Mesodermal cell (in vitro differentiated cells): Measurements from ENCODE around the gene DHX35.

Source experiments
- H3K27ac ChIP-seq: 2 replicates; pipeline ENCODE4 v1.7.0; 2013; ENCODE audit warnings: mild to moderate bottlenecking, low read depth, low read length, moderate library complexity; ENCODE audit not compliant: severe bottlenecking
- H3K36me3 ChIP-seq: 2 replicates; pipeline ENCODE4 v1.7.1; 2013; ENCODE audit warnings: mild to moderate bottlenecking, low read length, moderate library complexity; ENCODE audit not compliant: control insufficient read depth, insufficient read depth
- H3K4me1 ChIP-seq: one replicate; pipeline ENCODE4 v1.7.1; 2013; ENCODE audit warnings: mild to moderate bottlenecking, low read length; ENCODE audit not compliant: insufficient read depth, control insufficient read depth, poor library complexity, severe bottlenecking
- H3K4me3 ChIP-seq: 2 replicates; pipeline ENCODE4 v1.7.0; 2013; ENCODE audit warnings: low read length, control low read depth, mild to moderate bottlenecking; ENCODE audit not compliant: insufficient read depth, poor library complexity, severe bottlenecking; ENCODE audit errors: extremely low read depth
- H3K9me3 ChIP-seq: 2 replicates; pipeline ENCODE4 v1.7.1; 2013; ENCODE audit warnings: mild to moderate bottlenecking, low read length, moderate library complexity; ENCODE audit not compliant: control insufficient read depth
- WGBS, 2 experiments: methylation state at CpG; one replicate each; pipeline ENCODE4 v1.1.5; 2013; ENCODE audit warnings: missing lambda C conversion rate in 2 of 2; ENCODE audit not compliant: insufficient coverage in 2 of 2; 5-methylcytosine and 5-hydroxymethylcytosine counted together

The DHX35 gene

GRCh38 chr20:39052676-39053075, 90.5 kb downstream of the DHX35 start:
- Histone ChIP-seq H3K36me3 (no peaks in the 10 kb centered on the region), H3K27ac (no peak overlapping the region), H3K4me3 (no peak overlapping the region), H3K4me1 (peaks cover 4% of the 10 kb centered on the region), H3K9me3 (no peaks in the 10 kb centered on the region)
- WGBS, 2 experiments: 97 to 100% methylated on average over 8 of the region's 8 CpGs

- no peaks in the 10 kb centered on the region for H3K4me1 ChIP-seq
- H3K4me3 ChIP-seq: no peak overlapping the region
- H3K36me3 ChIP-seq: no peaks in the 10 kb centered on the region
- no peaks in the 10 kb centered on the region for H3K9me3 ChIP-seq
- WGBS, 2 experiments: 85 to 89% methylated on average over 6 of the region's 7 CpGs
- H3K27ac ChIP-seq: no peak overlapping the region
Observed at GRCh38 chr20:39057143-39057542, 95.0 kb downstream of the DHX35 start.

- Histone ChIP-seq H3K27ac (no peak overlapping the region), H3K4me3 (no peak overlapping the region), H3K36me3 (no peaks in the 10 kb centered on the region), H3K9me3 (no peaks in the 10 kb centered on the region), H3K4me1 (no peaks in the 10 kb centered on the region)
- WGBS, 2 experiments: 86 to 90% methylated on average over 2 of the region's 4 CpGs
Observed at GRCh38 chr20:39057911-39058310, 95.8 kb downstream of the DHX35 start.

- no peak overlapping the region for H3K27ac ChIP-seq
- no peaks in the 10 kb centered on the region for H3K4me1 ChIP-seq
- H3K36me3 ChIP-seq: no peaks in the 10 kb centered on the region
- H3K9me3 ChIP-seq: no peaks in the 10 kb centered on the region
- H3K4me3 ChIP-seq: no peak overlapping the region
- WGBS, 2 experiments: 96 to 97% methylated on average over 6 to 8 of the region's 9 CpGs
Observed at GRCh38 chr20:39059036-39059435, 96.9 kb downstream of the DHX35 start.

DNA sequence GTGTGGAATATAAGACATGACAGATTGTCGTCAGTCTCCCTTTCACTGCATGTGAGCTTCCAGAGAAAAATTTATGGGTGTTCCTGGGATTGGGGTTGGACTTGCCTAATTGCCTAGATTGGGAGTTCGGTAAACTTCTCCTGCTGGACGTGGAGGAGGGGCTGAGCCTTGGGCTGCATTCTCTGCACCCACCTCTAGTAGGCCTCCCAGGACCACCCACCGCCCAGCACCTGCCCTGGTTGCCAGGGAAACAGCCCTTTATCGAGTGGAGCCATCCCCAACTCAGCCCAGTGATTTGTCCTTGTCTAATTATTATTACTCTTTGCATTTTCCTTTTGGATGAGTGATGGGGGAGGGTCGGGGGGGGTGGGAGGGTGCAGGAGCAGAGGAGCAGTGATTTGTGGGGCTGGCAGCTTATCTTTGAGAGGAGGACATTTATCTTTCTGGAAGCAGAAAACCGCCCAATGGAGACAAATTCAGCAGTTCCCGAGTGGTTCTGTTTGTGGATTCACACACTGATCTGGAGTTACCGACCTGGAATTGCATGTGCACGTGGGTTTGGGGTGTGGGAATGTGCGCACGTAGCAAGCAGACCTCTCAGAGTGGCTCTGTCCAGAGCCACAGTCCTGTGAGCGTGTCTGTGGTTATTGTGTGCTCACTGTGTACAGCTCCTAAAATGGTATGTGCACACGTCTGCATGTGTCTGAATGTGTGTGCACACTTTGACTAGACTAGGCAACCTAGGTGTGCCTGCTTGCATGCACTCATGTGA, 104.5 kb downstream of the DHX35 start:
- H3K9me3 ChIP-seq: peaks cover 9% of the 10 kb centered on the region
- no peak overlapping the region for H3K4me3 ChIP-seq
- no peak overlapping the region for H3K27ac ChIP-seq
- no peaks in the 10 kb centered on the region for H3K36me3 ChIP-seq
- 70 to 72% methylated on average over 10 to 11 of the region's 14 CpGs for WGBS, 2 experiments
- H3K4me1 ChIP-seq: no peaks in the 10 kb centered on the region

GRCh38 chr20:39067526-39068216, 105.5 kb downstream of the DHX35 start:
- peaks cover 9% of the 10 kb centered on the region for H3K9me3 ChIP-seq
- H3K27ac ChIP-seq: no peak overlapping the region
- no peak overlapping the region for H3K4me3 ChIP-seq
- 82 to 93% methylated on average over 2 to 3 of the region's 5 CpGs for WGBS, 2 experiments
- no peaks in the 10 kb centered on the region for H3K4me1 ChIP-seq
- no peaks in the 10 kb centered on the region for H3K36me3 ChIP-seq

DNA sequence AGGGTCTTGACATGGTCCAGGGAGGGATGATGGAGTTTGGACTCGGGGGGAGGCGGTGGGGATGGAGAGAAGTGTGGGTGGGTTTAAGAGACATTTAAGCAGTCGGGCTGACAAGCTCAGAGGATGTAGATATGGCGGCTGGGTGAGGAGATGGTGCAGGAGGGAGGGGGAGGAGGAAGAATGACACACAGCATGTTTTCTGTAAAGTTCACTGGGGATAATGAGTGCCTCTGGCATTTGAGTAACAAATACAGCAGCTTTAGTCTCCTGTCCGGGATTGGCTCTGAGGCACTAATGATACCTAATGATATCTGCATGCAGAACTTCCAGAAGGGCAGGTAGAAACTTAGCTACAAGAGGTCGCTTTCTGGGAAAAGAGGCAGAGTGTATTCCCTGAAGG, 107.8 kb downstream of the DHX35 start:
- Histone ChIP-seq H3K9me3 (peaks cover 9% of the 10 kb centered on the region), H3K27ac (no peak overlapping the region), H3K36me3 (no peaks in the 10 kb centered on the region), H3K4me3 (no peak overlapping the region), H3K4me1 (no peaks in the 10 kb centered on the region)
- WGBS, 2 experiments: 80 to 90% methylated on average over 6 of the region's 6 CpGs

DNA sequence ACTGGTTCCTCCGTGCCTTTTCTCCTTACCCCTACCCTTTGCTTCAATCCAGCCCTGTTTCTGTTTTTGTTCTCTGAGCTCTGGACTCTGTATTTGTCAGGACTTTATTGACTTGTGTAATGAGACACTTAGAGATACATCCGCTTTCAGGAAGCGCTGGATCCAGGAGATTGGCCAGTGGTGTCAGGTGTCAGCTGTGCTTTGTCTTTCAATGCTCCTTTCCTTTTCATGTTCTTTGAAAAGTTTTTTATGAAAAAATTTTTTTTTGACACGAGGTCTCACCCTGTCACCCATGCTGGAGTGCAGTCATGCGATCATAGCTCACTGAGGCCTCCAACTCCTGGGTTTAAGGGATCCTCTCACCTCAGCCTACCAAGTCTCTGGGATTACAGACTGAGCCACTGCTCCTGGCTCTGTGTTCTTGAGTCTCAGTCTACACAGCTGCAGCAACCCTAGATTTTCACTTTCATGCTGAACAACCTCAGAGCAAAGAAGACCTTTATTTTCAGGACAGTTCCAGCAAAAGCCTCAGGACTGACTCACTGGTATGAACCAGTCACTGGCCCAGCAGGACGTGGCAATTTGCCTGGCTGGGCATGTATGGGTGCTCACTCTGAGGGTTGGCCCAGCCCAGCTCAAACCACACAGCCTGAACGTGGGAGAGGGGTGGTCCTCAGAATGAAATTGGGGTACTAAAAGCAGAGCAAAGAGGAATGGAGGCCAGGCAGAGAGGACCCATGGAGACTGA, 108.5 kb downstream of the DHX35 start:
- Histone ChIP-seq H3K4me1 (no peaks in the 10 kb centered on the region), H3K9me3 (peaks cover 9% of the 10 kb centered on the region), H3K36me3 (no peaks in the 10 kb centered on the region), H3K4me3 (no peak overlapping the region), H3K27ac (no peak overlapping the region)
- 86 to 93% methylated on average over 4 to 7 of the region's 7 CpGs for WGBS, 2 experiments

- Histone ChIP-seq H3K36me3 (no peaks in the 10 kb centered on the region), H3K27ac (no peak overlapping the region), H3K4me3 (no peak overlapping the region), H3K9me3 (peaks cover 9% of the 10 kb centered on the region), H3K4me1 (no peaks in the 10 kb centered on the region)
- WGBS, 2 experiments: 90 to 98% methylated on average over 5 to 6 of the region's 11 CpGs
Observed at GRCh38 chr20:39072132-39072531, 110.0 kb downstream of the DHX35 start.

DNA sequence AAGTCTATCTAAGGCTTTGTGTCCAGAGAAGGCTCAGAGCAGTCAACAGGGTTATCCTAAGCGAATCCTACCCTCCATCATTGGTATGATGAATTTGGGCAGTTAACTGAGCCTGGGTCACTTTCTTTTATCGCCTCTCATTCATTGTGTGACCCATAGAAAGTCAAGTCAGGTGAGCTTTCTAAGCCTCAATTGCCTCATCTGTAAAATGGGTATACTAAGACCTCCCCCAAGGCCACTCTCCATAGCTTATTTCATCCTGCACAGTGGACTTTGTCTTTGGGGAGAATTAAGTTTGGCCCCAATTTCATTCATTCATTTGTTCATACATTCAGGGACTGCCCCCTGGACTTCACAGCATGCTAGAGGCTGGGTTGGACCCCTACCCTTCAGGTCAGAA, 110.5 kb downstream of the DHX35 start:
- H3K27ac ChIP-seq: no peak overlapping the region
- peaks cover 9% of the 10 kb centered on the region for H3K9me3 ChIP-seq
- H3K4me1 ChIP-seq: no peaks in the 10 kb centered on the region
- 79 to 86% methylated on average over 2 of the region's 2 CpGs for WGBS, 2 experiments
- no peak overlapping the region for H3K4me3 ChIP-seq
- no peaks in the 10 kb centered on the region for H3K36me3 ChIP-seq
